ENCODE measurements around the gene PARP14.
A peak's percentile ranks its signal among the peaks of the same experiment; 100 is the strongest.

The PARP14 gene

DNA sequence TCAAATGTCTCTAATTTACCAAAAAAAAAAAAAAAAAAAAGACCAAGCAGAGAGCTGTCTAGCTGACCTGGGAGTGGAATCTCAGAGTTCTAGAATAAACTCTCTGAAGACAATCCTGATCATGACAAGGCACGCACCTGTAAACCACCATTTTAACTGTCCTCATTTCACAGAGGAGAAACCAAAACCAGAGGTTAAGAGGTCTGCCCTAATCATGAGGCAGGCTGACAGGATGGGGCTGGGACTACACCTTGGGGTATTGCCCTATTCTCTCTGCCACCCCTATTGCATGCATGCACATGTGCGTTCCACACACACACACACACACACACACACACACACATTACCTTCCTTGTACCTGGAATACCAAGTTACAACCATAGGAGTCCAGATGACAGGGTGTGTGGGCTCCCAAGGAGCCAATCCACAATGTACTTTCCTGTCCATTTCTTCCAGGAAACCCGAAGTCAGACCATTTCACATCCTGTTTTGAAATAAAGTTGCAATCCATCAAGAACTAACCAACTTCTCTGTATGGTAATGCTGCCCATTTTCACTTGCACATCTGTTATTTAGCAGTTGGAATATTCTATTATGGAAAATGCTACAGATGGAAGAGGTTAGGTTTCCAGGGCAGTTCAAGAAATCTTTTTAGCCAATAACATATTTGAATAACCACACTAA lies 78.4 kb downstream of the PARP14 start:
- FAIRE-seq: no peak
- DNase-seq (ENCODE audit: insufficient read length, low spot score): no peak

DNA sequence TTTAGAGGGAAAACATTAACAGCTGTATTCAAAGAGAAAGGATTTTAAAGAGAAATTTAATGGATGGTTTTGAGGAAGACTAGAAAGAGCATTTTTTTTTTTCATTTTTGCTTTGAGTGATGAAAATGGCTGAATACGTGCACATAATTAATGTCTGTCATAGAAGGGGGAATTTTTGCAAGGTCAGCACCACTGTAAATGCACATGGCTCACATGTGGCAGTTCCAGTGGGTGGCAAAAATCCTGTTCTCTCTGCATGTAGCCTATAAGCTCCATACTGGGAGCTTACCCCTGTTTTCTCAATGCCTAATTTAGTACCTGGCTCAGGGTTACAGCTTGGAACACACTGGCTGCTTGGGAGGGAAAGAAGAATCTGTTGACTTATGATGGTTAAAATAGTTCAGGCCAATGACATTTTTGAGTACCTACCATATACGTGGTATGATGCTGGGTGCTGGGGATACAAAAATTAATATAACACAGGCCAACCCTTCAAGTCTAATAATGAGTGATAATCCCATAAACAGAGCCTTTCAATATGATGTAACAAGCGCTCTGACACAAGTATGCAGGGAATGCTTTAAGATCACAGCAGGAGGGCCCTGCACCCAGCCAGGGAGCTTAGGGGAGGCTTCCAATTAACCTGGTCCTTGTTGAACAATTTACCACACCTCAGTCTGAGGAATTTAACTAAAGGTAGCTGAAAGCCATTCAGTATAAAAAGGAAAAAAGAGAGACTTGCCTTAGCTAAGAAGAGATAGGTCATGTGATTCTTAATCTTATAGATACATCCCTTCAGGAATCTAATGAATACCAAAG lies 80.0 kb downstream of the PARP14 start:
- FAIRE-seq (no peak), DNase-seq (ENCODE audit: insufficient read length, low spot score) (no peak)

DNA sequence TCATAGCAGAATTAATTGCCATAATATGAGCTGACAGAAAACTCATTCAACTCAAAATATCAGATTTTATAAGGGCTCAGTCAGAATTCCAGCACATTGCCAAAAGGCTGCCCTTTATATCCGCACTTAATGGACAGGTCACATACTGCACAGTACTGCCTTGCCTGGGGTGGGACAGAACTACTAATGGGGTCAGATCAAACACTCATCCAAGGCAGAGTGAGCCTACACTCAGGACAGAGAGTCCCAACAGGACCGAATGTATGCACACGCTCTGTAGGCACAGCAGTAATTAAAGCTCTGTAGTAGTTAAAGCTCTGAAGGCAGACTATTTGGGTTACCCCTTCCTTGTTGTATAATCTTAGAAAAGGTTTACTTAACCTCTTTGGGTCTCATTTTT lies 85.8 kb downstream of the PARP14 start:
- FAIRE-seq: no peak
- no peak for DNase-seq (ENCODE audit: insufficient read length, low spot score)

DNA sequence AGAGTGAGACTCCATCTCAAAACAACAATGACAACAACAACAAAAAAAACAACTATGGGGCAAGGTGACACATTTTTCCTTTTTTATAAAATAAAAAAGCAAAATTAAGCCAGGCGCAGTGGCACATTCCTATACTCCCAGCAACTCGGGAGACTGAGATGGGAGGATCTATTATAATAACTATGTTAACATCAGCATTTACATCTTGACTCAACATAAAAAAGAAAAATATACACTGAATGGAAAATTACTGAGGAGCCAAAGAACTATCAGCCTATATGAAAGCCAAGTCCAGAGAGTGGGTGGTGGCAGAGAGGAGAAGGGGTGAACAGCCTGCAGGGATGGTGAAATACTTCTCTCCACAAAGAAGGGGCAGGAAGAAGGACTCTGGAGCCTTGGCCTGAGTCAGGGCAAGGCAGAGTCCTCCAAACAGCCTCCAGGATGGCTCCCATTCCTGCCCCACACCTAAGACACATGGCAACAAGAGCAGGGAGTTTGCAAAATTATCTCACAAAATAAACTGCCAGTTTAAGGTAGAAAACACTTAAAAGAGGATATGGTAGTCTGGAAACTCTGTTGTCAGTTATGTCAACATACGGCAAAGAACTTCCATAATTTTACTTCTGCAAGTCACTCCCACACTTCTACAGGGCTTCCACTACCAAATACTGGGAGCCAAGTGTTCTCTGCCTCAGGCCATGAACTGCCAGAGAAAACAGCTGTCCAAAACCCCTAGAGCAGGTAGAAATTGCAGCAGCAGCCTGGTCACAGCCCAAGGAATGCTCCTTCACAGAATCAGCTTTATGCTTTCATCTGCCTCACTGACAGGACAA lies 87.1 kb downstream of the PARP14 start:
- FAIRE-seq: no peak
- DNase-seq (ENCODE audit: insufficient read length, low spot score): no peak

DNA sequence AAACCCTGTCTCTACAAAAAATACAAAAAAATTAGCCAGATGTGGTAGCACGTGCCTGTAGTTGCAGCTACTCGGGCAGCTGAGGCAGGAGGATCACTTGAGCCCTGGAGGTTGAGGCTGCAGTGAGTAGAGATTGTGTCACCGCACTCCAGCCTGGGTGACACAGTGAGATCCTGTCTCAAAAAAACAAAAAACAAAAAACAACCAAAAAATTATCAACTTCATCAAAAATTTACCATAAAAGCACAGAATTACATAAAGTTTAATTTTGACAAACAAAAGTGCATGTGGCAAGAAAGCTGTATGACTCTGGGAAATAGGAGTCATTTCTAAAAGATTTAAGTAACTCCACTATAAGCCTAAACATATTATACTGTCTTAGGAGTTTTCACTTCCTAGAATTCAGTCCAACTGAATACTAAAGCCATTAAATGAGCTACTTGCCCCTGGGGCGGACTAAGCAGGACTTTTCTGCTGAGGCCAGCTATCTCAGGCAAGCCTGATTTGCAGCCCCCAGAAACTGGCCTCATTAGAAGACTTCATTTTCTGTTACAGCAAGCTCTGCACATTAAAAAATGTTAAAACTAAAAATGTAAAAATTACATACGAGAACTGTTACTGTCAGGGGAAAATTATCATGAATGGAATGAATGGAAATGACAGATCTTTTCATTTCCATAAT lies 90.0 kb downstream of the PARP14 start:
- no peak for DNase-seq (ENCODE audit: insufficient read length, low spot score)
- no peak for FAIRE-seq

DNA sequence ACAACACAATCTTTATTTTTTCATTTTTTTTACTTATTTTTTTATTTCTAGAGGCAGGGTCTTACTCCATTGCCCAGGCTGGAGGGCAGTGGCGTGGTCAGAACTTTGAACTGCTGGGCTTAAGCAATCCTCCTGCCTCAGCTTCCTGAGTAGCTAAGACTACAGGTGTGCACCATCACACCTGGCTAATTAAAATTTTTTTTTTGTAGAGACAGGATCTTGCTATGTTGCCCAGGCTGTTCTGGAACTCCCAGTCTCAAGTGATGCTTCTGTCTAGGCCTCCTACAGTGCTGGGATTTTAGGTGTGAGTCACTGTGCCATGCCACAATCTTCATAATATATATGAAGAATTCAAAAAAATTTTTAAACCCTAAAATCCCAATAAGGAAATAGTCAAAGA lies 92.2 kb downstream of the PARP14 start:
- no peak for FAIRE-seq

DNA sequence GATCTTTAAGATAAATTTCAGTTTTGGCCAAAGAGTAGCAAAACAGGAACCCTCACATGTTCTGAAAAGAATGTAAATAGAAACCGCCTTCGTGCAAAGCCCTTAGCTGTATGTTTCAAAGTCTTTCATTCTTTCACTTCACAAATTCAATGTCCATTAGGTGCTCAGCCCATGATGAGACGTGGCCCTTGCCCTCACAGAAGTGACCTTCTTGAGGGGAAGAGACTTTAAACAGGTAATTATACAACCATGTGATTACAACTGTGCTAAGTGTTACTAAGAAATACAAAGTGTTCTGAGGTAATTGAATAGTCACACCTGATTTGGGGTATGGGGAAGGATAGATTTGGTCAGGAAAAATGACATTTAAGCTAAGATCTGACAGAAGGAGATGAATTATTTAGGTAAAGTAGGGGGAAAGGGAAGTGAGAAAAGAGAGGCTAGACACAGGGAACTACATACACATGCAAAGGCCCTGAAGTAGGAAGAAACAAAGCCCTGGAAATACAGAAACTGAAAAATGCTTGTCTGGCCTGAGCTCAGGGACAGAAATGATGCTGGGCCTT lies 93.4 kb downstream of the PARP14 start:
- no peak for DNase-seq (ENCODE audit: insufficient read length, low spot score)
- peak; percentile 89 for FAIRE-seq

More for the DNA sequence above, 92.2 kb downstream of the PARP14 start:
- DNase-seq (ENCODE audit: insufficient read length, low spot score): no peak

DNA sequence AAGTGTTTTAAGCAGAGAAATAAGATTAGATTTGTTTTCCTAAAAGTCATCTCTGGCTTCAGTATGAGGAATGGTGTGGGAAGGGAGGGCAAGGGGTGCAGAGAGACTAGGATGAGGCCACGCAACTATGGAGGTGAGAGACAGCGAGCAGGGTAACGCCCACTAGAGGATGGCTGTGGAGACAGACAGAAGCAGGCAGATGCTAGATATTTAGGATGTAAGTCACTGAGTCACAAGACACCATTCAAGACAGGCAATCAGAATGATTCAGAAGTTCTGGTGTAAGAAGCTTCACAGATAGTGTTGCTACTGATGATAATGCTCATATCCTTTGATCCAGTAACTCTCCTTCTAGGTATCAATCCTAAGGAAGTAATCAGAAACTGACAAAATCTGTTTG lies 93.9 kb downstream of the PARP14 start:
- DNase-seq (ENCODE audit: insufficient read length, low spot score): no peak

DNA sequence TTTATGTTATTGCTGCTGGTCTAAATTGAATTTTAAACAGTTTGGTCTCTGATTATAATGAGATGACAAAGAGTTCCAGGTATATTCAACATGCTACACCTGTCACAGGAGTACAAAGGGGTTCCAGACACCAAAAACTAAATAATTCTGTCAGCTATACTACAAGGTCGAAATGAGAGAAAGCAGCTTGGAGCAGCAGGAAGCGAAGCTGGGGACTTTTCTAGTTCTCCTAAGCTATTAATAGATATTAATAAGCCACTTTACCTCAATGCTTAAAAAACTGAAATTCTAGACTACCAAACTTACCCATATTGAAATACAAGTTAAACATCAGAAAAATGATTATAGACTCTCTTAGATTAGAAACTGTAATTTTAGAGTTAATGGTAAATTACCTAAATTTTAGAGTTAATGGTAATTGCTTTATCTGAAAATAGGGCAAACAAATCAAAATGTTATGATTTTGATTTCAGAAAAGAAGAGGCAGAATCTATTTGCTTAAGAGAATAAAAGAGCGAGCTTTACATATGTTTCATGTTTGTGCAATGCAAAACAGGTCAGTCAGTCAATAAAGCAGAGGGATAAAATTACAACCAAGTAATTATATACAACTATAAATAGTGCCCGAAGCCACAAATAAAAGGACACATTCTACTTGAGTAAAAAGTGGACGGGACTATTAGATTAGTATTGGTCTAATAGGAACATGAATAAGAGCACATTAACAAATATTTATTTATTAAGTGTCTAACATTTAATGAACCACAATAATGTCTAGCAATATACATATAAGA lies 96.2 kb downstream of the PARP14 start:
- no peak for FAIRE-seq

More for the DNA sequence above, 93.9 kb downstream of the PARP14 start:
- FAIRE-seq: no peak

DNA sequence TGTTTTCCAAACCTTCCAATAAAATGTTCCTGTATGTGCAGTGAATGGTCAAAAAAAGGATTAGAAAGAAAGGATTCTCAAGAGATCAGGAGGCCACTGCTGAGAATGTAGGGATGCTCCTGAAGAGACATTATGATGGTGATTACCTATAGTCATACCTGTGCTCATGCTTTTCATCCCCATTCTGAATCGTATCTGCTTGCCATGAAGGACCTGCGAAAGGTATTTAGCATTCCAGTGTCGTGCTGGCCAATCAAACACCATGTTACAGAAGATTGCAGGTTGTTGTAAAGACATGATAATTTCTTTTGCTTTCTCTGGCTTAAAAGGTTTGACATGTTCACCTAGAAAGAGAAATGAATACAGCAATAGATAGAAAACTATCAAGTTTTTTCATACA lies 96.9 kb downstream of the PARP14 start:
- FAIRE-seq (no peak), DNase-seq (ENCODE audit: insufficient read length, low spot score) (no peak)

More for the DNA sequence above, 96.2 kb downstream of the PARP14 start:
- DNase-seq (ENCODE audit: insufficient read length, low spot score): no peak

All from GM19239 (cell line).